ENCODE measurements around the gene PEX1.

DNA sequence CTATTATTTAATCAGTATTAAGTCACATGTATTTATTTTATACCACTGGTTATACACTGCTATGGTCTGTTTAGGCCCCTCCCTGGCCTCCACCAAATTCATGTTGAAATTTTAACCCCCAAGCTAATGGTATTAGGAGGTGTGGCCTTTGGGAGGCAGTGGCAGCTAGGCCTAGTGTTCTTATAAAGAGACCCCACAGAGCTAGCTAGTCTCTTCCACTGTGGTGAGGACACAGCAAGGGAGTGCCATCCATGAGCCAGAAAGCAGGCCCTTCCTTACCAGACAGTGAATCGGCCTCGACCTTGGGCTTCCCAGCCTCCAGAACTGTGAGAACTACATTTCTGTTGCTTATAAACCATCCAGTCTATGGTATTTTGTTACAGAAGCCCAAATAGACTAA, 28.9 kb upstream of the PEX1 start:
- TF ChIP-seq, protein P1, sequence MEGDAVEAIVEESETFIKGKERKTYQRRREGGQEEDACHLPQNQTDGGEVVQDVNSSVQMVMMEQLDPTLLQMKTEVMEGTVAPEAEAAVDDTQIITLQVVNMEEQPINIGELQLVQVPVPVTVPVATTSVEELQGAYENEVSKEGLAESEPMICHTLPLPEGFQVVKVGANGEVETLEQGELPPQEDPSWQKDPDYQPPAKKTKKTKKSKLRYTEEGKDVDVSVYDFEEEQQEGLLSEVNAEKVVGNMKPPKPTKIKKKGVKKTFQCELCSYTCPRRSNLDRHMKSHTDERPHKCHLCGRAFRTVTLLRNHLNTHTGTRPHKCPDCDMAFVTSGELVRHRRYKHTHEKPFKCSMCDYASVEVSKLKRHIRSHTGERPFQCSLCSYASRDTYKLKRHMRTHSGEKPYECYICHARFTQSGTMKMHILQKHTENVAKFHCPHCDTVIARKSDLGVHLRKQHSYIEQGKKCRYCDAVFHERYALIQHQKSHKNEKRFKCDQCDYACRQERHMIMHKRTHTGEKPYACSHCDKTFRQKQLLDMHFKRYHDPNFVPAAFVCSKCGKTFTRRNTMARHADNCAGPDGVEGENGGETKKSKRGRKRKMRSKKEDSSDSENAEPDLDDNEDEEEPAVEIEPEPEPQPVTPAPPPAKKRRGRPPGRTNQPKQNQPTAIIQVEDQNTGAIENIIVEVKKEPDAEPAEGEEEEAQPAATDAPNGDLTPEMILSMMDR (IDR thresholded peaks at IDR 0.05; ENCODE audit: borderline replicate concordance, extremely low read depth, low read length, poor library complexity, severe bottlenecking), result no peak
- no peak for TF ChIP-seq EZH2 (IDR thresholded peaks at IDR 0.05; ENCODE audit: borderline replicate concordance, low read depth, low read length, severe bottlenecking)

Data from DND-41 (cell line).